Measurements from ENCODE around the gene KRT84. TPM values are rescaled to one million over a fixed set of nuclear protein-coding genes. Genes with fewer than 3 reads are reported as not detected.

The KRT84 gene
- total RNA-seq, 4 donors from 2014 or later: not detected

GRCh38 chr12:52432559-52433207 lies 47.2 kb upstream of the KRT84 start:
- no peak for TF ChIP-seq POLR2A (IDR thresholded peaks at IDR 0.05)
- no peak for TF ChIP-seq CTCF (IDR thresholded peaks at IDR 0.05 in 4 of 5, conservative IDR thresholded peaks at IDR 0.05 in 1 of 5)
- no peak overlapping the region for H3K4me3 ChIP-seq
- no peaks in the 10 kb centered on the region for H3K36me3 ChIP-seq
- H3K9me3 ChIP-seq: no peaks in the 10 kb centered on the region
- no peak overlapping the region for H3K27ac ChIP-seq
- DNase-seq (no peak), ATAC-seq (no peak)
- H3K4me1 ChIP-seq: no peaks in the 10 kb centered on the region
- peaks cover 2 to 11% (median 9%) of the 10 kb centered on the region in 3 donors for H3K27me3 ChIP-seq
- in situ Hi-C loops (cut with MboI; ENCODE audit: low sequenced_read_pairs in 4 of 4): no loop called here
- intact Hi-C loops (cut with DNase I; ENCODE audit: low total_unique reads): no loop called here

- DNase-seq: no peak
- no peak for ATAC-seq
- Histone ChIP-seq H3K4me1 (no peaks in the 10 kb centered on the region), H3K27me3 (peaks cover 0 to 8% (median under 1%) of the 10 kb centered on the region in 3 donors), H3K4me3 (no peak overlapping the region), H3K27ac (no peak overlapping the region), H3K36me3 (no peaks in the 10 kb centered on the region), H3K9me3 (no peaks in the 10 kb centered on the region)
- in situ Hi-C loops (cut with MboI; ENCODE audit: low sequenced_read_pairs in 4 of 4) (no loop called here), intact Hi-C loops (cut with DNase I; ENCODE audit: low total_unique reads) (no loop called here)
- TF ChIP-seq POLR2A (IDR thresholded peaks at IDR 0.05): no peak
Measured at GRCh38 chr12:52428121-52428520, 42.7 kb upstream of the KRT84 start.

GRCh38 chr12:52427083-52427482 lies 41.6 kb upstream of the KRT84 start:
- no peak overlapping the region for H3K4me3 ChIP-seq
- ATAC-seq (no peak), DNase-seq (no peak)
- H3K9me3 ChIP-seq: no peaks in the 10 kb centered on the region
- H3K27me3 ChIP-seq: peaks cover 0 to 4% (median 3%) of the 10 kb centered on the region in 3 donors
- no peaks in the 10 kb centered on the region for H3K36me3 ChIP-seq
- in situ Hi-C loops (cut with MboI; ENCODE audit: low sequenced_read_pairs in 4 of 4) (no loop called here), intact Hi-C loops (cut with DNase I; ENCODE audit: low total_unique reads) (no loop called here)
- TF ChIP-seq CTCF (IDR thresholded peaks at IDR 0.05 in 4 of 5, conservative IDR thresholded peaks at IDR 0.05 in 1 of 5) (no peak), POLR2A (IDR thresholded peaks at IDR 0.05) (no peak)
- no peaks in the 10 kb centered on the region for H3K4me1 ChIP-seq
- no peak overlapping the region for H3K27ac ChIP-seq

GRCh38 chr12:52426034-52426433 lies 40.6 kb upstream of the KRT84 start:
- Histone ChIP-seq H3K36me3 (no peaks in the 10 kb centered on the region), H3K4me1 (no peaks in the 10 kb centered on the region), H3K27me3 (peaks cover 0 to 3% (median 0%) of the 10 kb centered on the region in 3 donors), H3K27ac (no peak overlapping the region), H3K4me3 (no peak overlapping the region), H3K9me3 (no peaks in the 10 kb centered on the region)
- in situ Hi-C loops (cut with MboI; ENCODE audit: low sequenced_read_pairs in 4 of 4): no loop called here
- intact Hi-C loops (cut with DNase I; ENCODE audit: low total_unique reads): no loop called here
- DNase-seq (no peak), ATAC-seq (no peak)
- TF ChIP-seq POLR2A (IDR thresholded peaks at IDR 0.05) (no peak), CTCF (IDR thresholded peaks at IDR 0.05 in 4 of 5, conservative IDR thresholded peaks at IDR 0.05 in 1 of 5) (no peak)

GRCh38 chr12:52425466-52425865 lies 40.0 kb upstream of the KRT84 start:
- Histone ChIP-seq H3K27me3 (peaks cover 0 to 3% (median 0%) of the 10 kb centered on the region in 3 donors), H3K4me3 (no peak overlapping the region), H3K9me3 (no peaks in the 10 kb centered on the region), H3K27ac (no peak overlapping the region), H3K36me3 (no peaks in the 10 kb centered on the region), H3K4me1 (no peaks in the 10 kb centered on the region)
- in situ Hi-C loops (cut with MboI; ENCODE audit: low sequenced_read_pairs in 4 of 4) (no loop called here), intact Hi-C loops (cut with DNase I; ENCODE audit: low total_unique reads) (no loop called here)
- ATAC-seq: no peak
- no peak for TF ChIP-seq POLR2A (IDR thresholded peaks at IDR 0.05)
- TF ChIP-seq CTCF (IDR thresholded peaks at IDR 0.05 in 4 of 5, conservative IDR thresholded peaks at IDR 0.05 in 1 of 5): no peak
- no peak for DNase-seq

All from gastrocnemius medialis (tissue), 4 donors.